ENCODE measurements around the gene STAB1. TPM values are rescaled to one million over a fixed set of nuclear protein-coding genes. Genes with fewer than 3 reads are reported as not detected.

STAB1 gene
- total RNA-seq, 4 donors from 2014 or later: 101 to 127 (median 118) TPM

GRCh38 chr3:52570076-52570475 is 74.9 kb downstream of the STAB1 start:
- whole genome bisulfite sequencing: 73% methylated on average over 4 of the region's 4 CpGs
- Histone ChIP-seq H3K27me3 (no peaks in the 10 kb centered on the region), H3K36me3 (peaks cover 6 to 47% (median 34%) of the 10 kb centered on the region in 4 donors), H3K9me3 (no peaks in the 10 kb centered on the region), H3K4me3 (no peak overlapping the region), H3K4me1 (peaks cover 0 to 26% (median 18%) of the 10 kb centered on the region in 4 donors), H3K27ac (replicated peaks in 1 of 4) (peak overlapping the region in 3 of 4 donors; percentile 34 to 55 (median 37))
- intact Hi-C loops (cut with DNase I): no loop called here
- no peak for TF ChIP-seq CTCF (IDR thresholded peaks at IDR 0.05)
- TF ChIP-seq POLR2AphosphoS5 (IDR thresholded peaks at IDR 0.05): peak in 1 of 2 donors; percentile 22
- no peak for DNase-seq (ENCODE audit: extremely low spot score)

- DNase-seq (ENCODE audit: extremely low spot score): no peak
- Histone ChIP-seq H3K36me3 (peaks cover 11 to 52% (median 36%) of the 10 kb centered on the region in 4 donors), H3K27me3 (no peaks in the 10 kb centered on the region), H3K27ac (replicated peaks in 1 of 4) (peak overlapping the region in 1 of 4 donors; percentile 5), H3K4me1 (peaks cover 0 to 26% (median 18%) of the 10 kb centered on the region in 4 donors), H3K4me3 (no peak overlapping the region), H3K9me3 (no peaks in the 10 kb centered on the region)
- WGBS: 70% methylated on average over 6 of the region's 6 CpGs
- intact Hi-C loops (cut with DNase I): no loop called here
- TF ChIP-seq POLR2A (IDR thresholded peaks at IDR 0.05; ENCODE audit: low read depth): no peak
- TF ChIP-seq POLR2AphosphoS5 (IDR thresholded peaks at IDR 0.05): no peak
- TF ChIP-seq EP300 (IDR thresholded peaks at IDR 0.05): no peak
- no peak for TF ChIP-seq CTCF (IDR thresholded peaks at IDR 0.05)
Measured at GRCh38 chr3:52572221-52572620, 77.1 kb downstream of the STAB1 start.

Small RNA genes lying within 50 kb of the gene (small RNA-seq; reads per million reads assigned to genes)
- gene RNU6-856P: 0 reads per million in 3 donors
- gene RNU6ATAC16P: 0 reads per million in 3 donors

Other genes with a start within 250 kb of the STAB1 start
- gene PPM1M, start 249.6 kb upstream of the STAB1 start, total RNA-seq: 10 to 100 TPM; 24.1 to 35.7 (median 32.4) TPM
- 100 to 1,000 TPM in 1 of 4 donors, 10 to 100 TPM in 3; 62.6 to 101 (median 80.9) TPM for gene WDR82, start 216.7 kb upstream of the STAB1 start, total RNA-seq
- gene GLYCTK, start 207.5 kb upstream of the STAB1 start, total RNA-seq: 1 to 10 TPM; 4.1 to 5.3 (median 4.8) TPM
- gene DNAH1, start 179.0 kb upstream of the STAB1 start, total RNA-seq: 1 to 10 TPM; 3.4 to 5.4 (median 3.6) TPM
- gene BAP1, start 85.3 kb upstream of the STAB1 start, total RNA-seq: 10 to 100 TPM; 51.5 to 82.9 (median 72.7) TPM
- gene PHF7, start 84.7 kb upstream of the STAB1 start, total RNA-seq: 10 to 100 TPM in 1 of 4 donors, 1 to 10 TPM in 3; 7.0 to 22.0 (median 8.2) TPM
- gene SEMA3G, start 50.2 kb upstream of the STAB1 start, total RNA-seq: 10 to 100 TPM in 3 of 4 donors, 1 to 10 TPM in 1; 7.1 to 39.2 (median 22.2) TPM
- gene TNNC1, start 41.3 kb upstream of the STAB1 start, total RNA-seq: 1 to 10 TPM in 3 of 4 donors, not detected in 1; 1.2 to 7.1 (median 4.0) TPM
- gene NISCH, start 39.7 kb upstream of the STAB1 start, total RNA-seq: 100 to 1,000 TPM in 2 of 4 donors, 10 to 100 TPM in 2; 71.9 to 110 (median 88.0) TPM
- gene NT5DC2, start 38.5 kb downstream of the STAB1 start, total RNA-seq: 10 to 100 TPM; 58.0 to 87.4 (median 72.9) TPM
- 10 to 100 TPM in 1 of 4 donors, 1 to 10 TPM in 3; 1.3 to 60.6 (median 7.0) TPM for gene UQCC5, start 41.3 kb downstream of the STAB1 start, total RNA-seq
- gene PBRM1, start 190.6 kb downstream of the STAB1 start, total RNA-seq: 10 to 100 TPM; 79.4 to 99.3 (median 82.8) TPM
- gene GNL3, start 190.7 kb downstream of the STAB1 start, total RNA-seq: 10 to 100 TPM; 28.4 to 71.1 (median 29.3) TPM
- 10 to 100 TPM; 31.6 to 40.3 (median 35.7) TPM for gene GLT8D1, start 210.5 kb downstream of the STAB1 start, total RNA-seq
- 10 to 100 TPM; 67.3 to 95.3 (median 88.7) TPM for gene SPCS1, start 210.8 kb downstream of the STAB1 start, total RNA-seq